ENCODE data around the gene PDZD8. TPM values are rescaled to one million over a fixed set of nuclear protein-coding genes. Genes with fewer than 3 reads are reported as not detected.

The PDZD8 gene
- total and polyA plus RNA-seq, 9 donors: 9.0 to 19.4 (median 14.7) TPM

DNA sequence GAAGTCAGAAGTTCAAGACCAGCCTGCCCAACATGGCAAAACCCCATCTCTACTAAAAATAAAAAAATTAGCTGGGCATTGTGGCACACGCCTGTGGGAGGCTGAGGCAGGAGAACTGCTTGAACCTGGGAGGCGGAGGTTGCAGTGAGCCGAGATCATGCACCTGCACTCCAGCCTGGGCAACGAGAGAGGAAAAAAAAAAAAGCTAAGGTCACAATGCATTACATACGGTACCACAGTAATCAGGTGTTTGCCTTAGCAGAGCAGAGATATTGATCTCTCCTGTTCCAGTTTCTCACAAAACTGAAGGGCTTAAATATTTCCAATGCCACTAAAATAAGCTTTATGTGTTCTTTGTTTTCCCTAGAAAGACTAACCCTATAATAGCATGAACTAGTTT is 7.5 kb downstream of the PDZD8 start:
- Histone ChIP-seq H3K27me3 (ENCODE audit: control insufficient read depth, insufficient read depth, low read length) (no peaks in the 10 kb centered on the region), H3K9me3 (replicated peaks; ENCODE audit: control insufficient read depth, low read depth, low read length) (no peaks in the 10 kb centered on the region), H3K27ac (ENCODE audit: low read length) (no peak overlapping the region), H3K4me3 (ENCODE audit: low read length) (no peak overlapping the region), H3K36me3 (ENCODE audit: control insufficient read depth, insufficient read depth, low read length) (peaks cover 4% of the 10 kb centered on the region), H3K4me1 (ENCODE audit: control insufficient read depth, insufficient read depth, low read length) (peaks cover 2% of the 10 kb centered on the region)
- no peak for DNase-seq
- WGBS (ENCODE audit: insufficient coverage): 76% methylated on average over 4 of the region's 5 CpGs

GRCh38 chr10:117366741-117367140 is 8.5 kb downstream of the PDZD8 start:
- Histone ChIP-seq H3K4me1 (ENCODE audit: control insufficient read depth, insufficient read depth, low read length) (peaks cover 2% of the 10 kb centered on the region), H3K9me3 (replicated peaks; ENCODE audit: control insufficient read depth, low read depth, low read length) (no peaks in the 10 kb centered on the region), H3K27me3 (ENCODE audit: control insufficient read depth, insufficient read depth, low read length) (no peaks in the 10 kb centered on the region), H3K27ac (ENCODE audit: low read length) (no peak overlapping the region), H3K4me3 (ENCODE audit: low read length) (no peak overlapping the region), H3K36me3 (ENCODE audit: control insufficient read depth, insufficient read depth, low read length) (peaks cover 4% of the 10 kb centered on the region)
- 88% methylated on average over 1 of the region's 4 CpGs for WGBS (ENCODE audit: insufficient coverage)
- no peak for DNase-seq

- Histone ChIP-seq H3K36me3 (ENCODE audit: control insufficient read depth, insufficient read depth, low read length) (no peaks in the 10 kb centered on the region), H3K27me3 (ENCODE audit: control insufficient read depth, insufficient read depth, low read length) (no peaks in the 10 kb centered on the region), H3K9me3 (replicated peaks; ENCODE audit: control insufficient read depth, low read depth, low read length) (no peaks in the 10 kb centered on the region), H3K4me1 (ENCODE audit: control insufficient read depth, insufficient read depth, low read length) (no peaks in the 10 kb centered on the region), H3K4me3 (ENCODE audit: low read length) (no peak overlapping the region), H3K27ac (ENCODE audit: low read length) (no peak overlapping the region)
- DNase-seq: no peak
- no CpG with 5 or more reads among the region's 2 CpGs for WGBS (ENCODE audit: insufficient coverage)
These were observed 9.6 kb downstream of the PDZD8 start for GRCh38 chr10:117365612-117366011.

DNA sequence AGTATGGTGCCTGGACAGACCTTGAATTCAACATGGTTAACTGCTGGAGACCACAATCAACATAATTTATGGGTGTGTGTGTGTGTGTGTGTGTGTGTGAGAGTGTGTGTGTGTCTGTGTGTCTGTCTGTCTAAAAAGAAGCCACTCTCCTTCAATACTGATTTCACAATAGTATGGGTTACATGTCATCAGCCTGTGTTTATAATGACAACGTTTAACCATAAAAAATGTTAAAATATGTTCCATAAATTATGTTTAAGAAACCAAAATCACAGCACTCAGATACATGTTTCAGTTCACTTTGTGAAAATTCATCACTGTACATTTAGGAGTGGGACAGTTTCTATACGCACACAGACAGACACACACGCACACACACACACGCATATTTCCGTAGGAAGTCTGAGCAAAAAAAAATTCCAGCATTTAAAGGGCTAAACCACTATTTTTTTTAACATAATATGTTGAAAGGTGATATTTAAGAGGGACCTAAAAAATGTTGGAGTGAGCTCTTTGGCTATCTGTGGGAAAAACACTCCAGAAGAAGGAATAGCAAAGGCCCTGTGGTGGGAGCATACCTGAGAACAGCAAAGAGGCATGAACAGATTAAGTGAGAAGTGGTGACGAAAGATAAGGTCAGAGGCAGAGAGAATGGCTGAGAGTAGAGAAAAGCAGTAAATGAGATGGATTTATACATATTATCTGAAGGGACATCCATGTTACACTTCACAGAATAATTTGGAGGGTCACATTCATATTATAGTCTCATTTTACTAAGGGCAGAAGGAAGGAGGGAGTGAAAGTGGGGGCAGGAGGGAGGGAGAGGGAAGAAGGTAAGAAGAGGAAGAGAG is 10.9 kb downstream of the PDZD8 start:
- Histone ChIP-seq H3K9me3 (replicated peaks; ENCODE audit: control insufficient read depth, low read depth, low read length) (no peaks in the 10 kb centered on the region), H3K27me3 (ENCODE audit: control insufficient read depth, insufficient read depth, low read length) (no peaks in the 10 kb centered on the region), H3K36me3 (ENCODE audit: control insufficient read depth, insufficient read depth, low read length) (no peaks in the 10 kb centered on the region), H3K4me1 (ENCODE audit: control insufficient read depth, insufficient read depth, low read length) (no peaks in the 10 kb centered on the region), H3K4me3 (ENCODE audit: low read length) (no peak overlapping the region), H3K27ac (ENCODE audit: low read length) (no peak overlapping the region)
- no CpG with 5 or more reads among the region's 6 CpGs for WGBS (ENCODE audit: insufficient coverage)
- no peak for DNase-seq

GRCh38 chr10:117363028-117363427 is 12.2 kb downstream of the PDZD8 start:
- DNase-seq: no peak
- no peak overlapping the region for H3K4me3 ChIP-seq (ENCODE audit: low read length)
- H3K27ac ChIP-seq (ENCODE audit: low read length): no peak overlapping the region
- no peaks in the 10 kb centered on the region for H3K9me3 ChIP-seq (replicated peaks; ENCODE audit: control insufficient read depth, low read depth, low read length)
- H3K27me3 ChIP-seq (ENCODE audit: control insufficient read depth, insufficient read depth, low read length): no peaks in the 10 kb centered on the region
- H3K36me3 ChIP-seq (ENCODE audit: control insufficient read depth, insufficient read depth, low read length): no peaks in the 10 kb centered on the region
- no CpG with 5 or more reads among the region's 2 CpGs for WGBS (ENCODE audit: insufficient coverage)
- H3K4me1 ChIP-seq (ENCODE audit: control insufficient read depth, insufficient read depth, low read length): no peaks in the 10 kb centered on the region

DNA sequence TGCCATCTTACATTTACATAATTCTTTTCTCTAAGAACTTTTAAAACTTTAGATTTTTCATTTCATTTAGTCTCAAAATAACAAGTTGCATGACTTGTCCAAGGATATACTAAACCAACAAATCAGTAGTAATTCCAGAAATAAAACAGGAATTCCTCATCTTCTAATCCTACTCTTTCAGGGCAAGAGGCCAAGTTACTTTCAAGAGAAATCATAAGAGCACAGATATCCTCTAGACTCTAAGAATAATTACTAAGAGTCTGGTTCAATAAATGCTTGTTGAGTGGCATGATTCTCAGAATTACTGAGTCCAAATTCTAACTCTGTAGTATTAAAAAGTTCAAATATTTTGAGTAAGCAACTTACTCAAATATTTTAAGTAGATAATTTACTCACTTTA is 12.9 kb downstream of the PDZD8 start:
- Histone ChIP-seq H3K4me3 (ENCODE audit: low read length) (no peak overlapping the region), H3K4me1 (ENCODE audit: control insufficient read depth, insufficient read depth, low read length) (no peaks in the 10 kb centered on the region), H3K27ac (ENCODE audit: low read length) (no peak overlapping the region), H3K9me3 (replicated peaks; ENCODE audit: control insufficient read depth, low read depth, low read length) (no peaks in the 10 kb centered on the region), H3K27me3 (ENCODE audit: control insufficient read depth, insufficient read depth, low read length) (no peaks in the 10 kb centered on the region), H3K36me3 (ENCODE audit: control insufficient read depth, insufficient read depth, low read length) (no peaks in the 10 kb centered on the region)
- DNase-seq: no peak

- no peak overlapping the region for H3K4me3 ChIP-seq (ENCODE audit: low read length)
- H3K27ac ChIP-seq (ENCODE audit: low read length): no peak overlapping the region
- DNase-seq: no peak
- WGBS (ENCODE audit: insufficient coverage): no CpG with 5 or more reads among the region's 3 CpGs
- H3K27me3 ChIP-seq (ENCODE audit: control insufficient read depth, insufficient read depth, low read length): no peaks in the 10 kb centered on the region
- no peaks in the 10 kb centered on the region for H3K9me3 ChIP-seq (replicated peaks; ENCODE audit: control insufficient read depth, low read depth, low read length)
- no peaks in the 10 kb centered on the region for H3K36me3 ChIP-seq (ENCODE audit: control insufficient read depth, insufficient read depth, low read length)
- no peaks in the 10 kb centered on the region for H3K4me1 ChIP-seq (ENCODE audit: control insufficient read depth, insufficient read depth, low read length)
These were observed 14.1 kb downstream of the PDZD8 start for GRCh38 chr10:117360994-117361667.

GRCh38 chr10:117360016-117360415 is 15.2 kb downstream of the PDZD8 start:
- no peak for DNase-seq
- H3K27ac ChIP-seq (ENCODE audit: low read length): no peak overlapping the region
- no peaks in the 10 kb centered on the region for H3K36me3 ChIP-seq (ENCODE audit: control insufficient read depth, insufficient read depth, low read length)
- H3K9me3 ChIP-seq (replicated peaks; ENCODE audit: control insufficient read depth, low read depth, low read length): no peaks in the 10 kb centered on the region
- no peak overlapping the region for H3K4me3 ChIP-seq (ENCODE audit: low read length)
- no peaks in the 10 kb centered on the region for H3K27me3 ChIP-seq (ENCODE audit: control insufficient read depth, insufficient read depth, low read length)
- H3K4me1 ChIP-seq (ENCODE audit: control insufficient read depth, insufficient read depth, low read length): no peaks in the 10 kb centered on the region
- WGBS (ENCODE audit: insufficient coverage): 60% methylated on average over 1 of the region's 1 CpG

- H3K27ac ChIP-seq (ENCODE audit: low read length): no peak overlapping the region
- no peak overlapping the region for H3K4me3 ChIP-seq (ENCODE audit: low read length)
- H3K4me1 ChIP-seq (ENCODE audit: control insufficient read depth, insufficient read depth, low read length): no peaks in the 10 kb centered on the region
- no peaks in the 10 kb centered on the region for H3K27me3 ChIP-seq (ENCODE audit: control insufficient read depth, insufficient read depth, low read length)
- no peaks in the 10 kb centered on the region for H3K9me3 ChIP-seq (replicated peaks; ENCODE audit: control insufficient read depth, low read depth, low read length)
- no peak for DNase-seq
- WGBS (ENCODE audit: insufficient coverage): 65% methylated on average over 3 of the region's 3 CpGs
- no peaks in the 10 kb centered on the region for H3K36me3 ChIP-seq (ENCODE audit: control insufficient read depth, insufficient read depth, low read length)
These were observed 20.2 kb downstream of the PDZD8 start for GRCh38 chr10:117355072-117355471.

DNA sequence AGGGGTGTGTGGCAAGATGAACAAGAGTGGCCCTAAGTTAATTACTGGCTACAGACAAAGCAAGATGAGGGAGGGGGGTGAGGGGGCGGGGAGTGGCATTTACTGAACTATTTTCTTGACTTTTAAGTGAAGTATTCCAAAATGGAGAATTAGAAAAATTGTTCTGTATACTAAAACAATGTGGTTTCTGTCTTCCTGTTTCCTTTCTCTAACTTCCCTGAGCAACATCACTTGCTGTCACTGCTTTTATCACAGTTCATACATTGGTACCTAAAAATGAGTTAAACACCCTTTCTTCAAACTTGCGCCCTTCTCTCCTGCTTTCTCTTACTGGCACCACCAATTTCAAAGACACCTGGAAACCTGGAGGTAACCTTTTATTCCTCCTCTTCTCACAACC is 21.6 kb downstream of the PDZD8 start:
- H3K9me3 ChIP-seq (replicated peaks; ENCODE audit: control insufficient read depth, low read depth, low read length): no peaks in the 10 kb centered on the region
- H3K4me3 ChIP-seq (ENCODE audit: low read length): no peak overlapping the region
- H3K4me1 ChIP-seq (ENCODE audit: control insufficient read depth, insufficient read depth, low read length): no peaks in the 10 kb centered on the region
- no peaks in the 10 kb centered on the region for H3K36me3 ChIP-seq (ENCODE audit: control insufficient read depth, insufficient read depth, low read length)
- 100% methylated on average over 1 of the region's 2 CpGs for whole genome bisulfite sequencing (ENCODE audit: insufficient coverage)
- H3K27me3 ChIP-seq (ENCODE audit: control insufficient read depth, insufficient read depth, low read length): no peaks in the 10 kb centered on the region
- DNase-seq: no peak
- no peak overlapping the region for H3K27ac ChIP-seq (ENCODE audit: low read length)
